IMR-90 (cell line): ENCODE results near the gene MMEL1. TPM values are rescaled to one million over a fixed set of nuclear protein-coding genes. Genes with fewer than 3 reads are reported as not detected.

Experiments
- ATAC-seq: fragments of 200-7000 bp; cut with Tn5 transposase; 2 replicates; pipeline ENCODE4 v1.9.1; 2020; ENCODE audit warnings: low read depth, mild to moderate bottlenecking, moderate library complexity
- BruUV-seq: library from RNA; stranded (reverse); fragments of 400-500 nt; replicated peaks from 2 replicates; lab custom pipeline; 2021; lab: Mats Ljungman, UMichigan
- CTCF ChIA-PET: fragments of 300-600 bp; formaldehyde crosslinking; extraction: SDS; loops from one replicate; lab custom pipeline; 2021; ENCODE audit warnings: antibody characterized with exemption; lab: Yijun Ruan, JAX
- POLR2A ChIA-PET: fragments of 300-600 bp; sonication (Branson Sonifier 250); formaldehyde crosslinking; loops from one replicate; lab custom pipeline; 2022; ENCODE audit warnings: antibody characterized with exemption; ENCODE audit not compliant: unreplicated experiment; lab: Charles Lee
- DNase-seq: peaks from one replicate; pipeline ENCODE4 v3.0.0; 2013
- H2AFZ ChIP-seq: replicated peaks from 2 replicates; pipeline ENCODE3; 2013; ENCODE audit warnings: low read length, mild to moderate bottlenecking; ENCODE audit not compliant: poor library complexity
- H2AK5ac ChIP-seq: 2 replicates; pipeline ENCODE4 v1.6.1; 2013; ENCODE audit warnings: low read depth, low read length, inconsistent platforms
- H2AK9ac ChIP-seq: replicated peaks from 2 replicates; pipeline ENCODE3; 2013; ENCODE audit warnings: mild to moderate bottlenecking, low read depth, low read length, moderate library complexity; ENCODE audit not compliant: poor library complexity
- H2BK120ac ChIP-seq: 2 replicates; pipeline ENCODE4 v1.6.1; 2013; ENCODE audit warnings: low read depth, low read length, inconsistent platforms
- H2BK15ac ChIP-seq: 3 replicates; pipeline ENCODE4 v1.6.1; 2013; ENCODE audit warnings: low read depth, low read length, inconsistent platforms
- H2BK20ac ChIP-seq: 2 replicates; pipeline ENCODE4 v1.6.1; 2013; ENCODE audit warnings: low read depth, mild to moderate bottlenecking, inconsistent platforms, low read length, moderate library complexity
- H2BK5ac ChIP-seq: 2 replicates; pipeline ENCODE4 v1.6.1; 2013; ENCODE audit warnings: mild to moderate bottlenecking, low read depth, low read length, inconsistent platforms; ENCODE audit not compliant: poor library complexity, severe bottlenecking
- H3K14ac ChIP-seq: replicated peaks from 2 replicates; pipeline ENCODE4 v1.6.1; 2013; ENCODE audit warnings: low read depth, low read length, inconsistent platforms
- H3K18ac ChIP-seq: 2 replicates; pipeline ENCODE4 v1.6.1; 2013; ENCODE audit warnings: low read depth, low read length, control low read depth
- H3K23ac ChIP-seq: 2 replicates; pipeline ENCODE4 v1.6.1; 2013; ENCODE audit warnings: low read depth, low read length, inconsistent platforms
- H3K27ac ChIP-seq: 2 replicates; pipeline ENCODE4 v1.5.1; 2013; ENCODE audit warnings: mild to moderate bottlenecking, control low read depth, low read length; ENCODE audit not compliant: insufficient read depth
- H3K27me3 ChIP-seq: 2 replicates; pipeline ENCODE4 v1.6.1; 2013; ENCODE audit warnings: low read length; ENCODE audit not compliant: control insufficient read depth, insufficient read depth
- H3K36me3 ChIP-seq: 2 replicates; pipeline ENCODE4 v1.6.1; 2013; ENCODE audit warnings: low read length, mixed read lengths; ENCODE audit not compliant: control insufficient read depth, insufficient read depth
- H3K4ac ChIP-seq: 2 replicates; pipeline ENCODE4 v1.6.1; 2013; ENCODE audit warnings: low read depth, low read length, inconsistent platforms
- H3K4me1 ChIP-seq: 2 replicates; pipeline ENCODE4 v1.6.1; 2013; ENCODE audit warnings: low read length, mixed read lengths; ENCODE audit not compliant: control insufficient read depth, insufficient read depth
- H3K4me2 ChIP-seq: 2 replicates; pipeline ENCODE4 v1.6.1; 2013; ENCODE audit warnings: low read depth, mild to moderate bottlenecking, control low read depth, low read length, moderate library complexity
- H3K4me3 ChIP-seq: 2 replicates; pipeline ENCODE4 v1.5.1; 2013; ENCODE audit warnings: low read depth, mild to moderate bottlenecking, control low read depth, low read length, moderate library complexity; ENCODE audit not compliant: insufficient read depth
- H3K56ac ChIP-seq: 2 replicates; pipeline ENCODE4 v1.6.1; 2013; ENCODE audit warnings: low read length, inconsistent platforms; ENCODE audit not compliant: insufficient read depth; ENCODE audit errors: extremely low read depth
- H3K79me1 ChIP-seq, 2 experiments: 2 replicates each; pipeline ENCODE4 v1.6.1; 2013; ENCODE audit warnings: low read length in 2 of 2, inconsistent platforms in 1 of 2, low read depth in 1 of 2
- H3K9ac ChIP-seq: 2 replicates; pipeline ENCODE4 v1.6.1; 2013; ENCODE audit warnings: low read depth, low read length, control low read depth
- H3K9me1 ChIP-seq: 2 replicates; pipeline ENCODE4 v1.6.1; 2013; ENCODE audit warnings: low read length, inconsistent platforms; ENCODE audit not compliant: insufficient read depth
- H3K9me3 ChIP-seq: 2 replicates; pipeline ENCODE4 v1.6.1; 2013; ENCODE audit warnings: low read length; ENCODE audit not compliant: control insufficient read depth, insufficient read depth
- H4K20me1 ChIP-seq: 2 replicates; pipeline ENCODE4 v1.6.1; 2013; ENCODE audit warnings: low read length, inconsistent platforms; ENCODE audit not compliant: insufficient read depth
- H4K5ac ChIP-seq: 2 replicates; pipeline ENCODE4 v1.6.1; 2013; ENCODE audit warnings: mild to moderate bottlenecking, low read depth, low read length, control low read depth
- H4K8ac ChIP-seq, 2 experiments: 2 replicates each; pipeline ENCODE4 v1.6.1; 2013; ENCODE audit warnings: low read depth in 2 of 2, low read length in 2 of 2, control low read depth in 1 of 2, inconsistent platforms in 1 of 2
- H4K91ac ChIP-seq: 2 replicates; pipeline ENCODE4 v1.6.1; 2013; ENCODE audit warnings: low read depth, low read length, inconsistent platforms; ENCODE audit not compliant: insufficient read depth
- CEBPB ChIP-seq: IDR thresholded peaks from 2 replicates; pipeline ENCODE4 v1.6.1; 2012; ENCODE audit warnings: low read depth, low read length, improper control_type of control experiment
- CHD1 ChIP-seq: IDR thresholded peaks from 2 replicates; pipeline ENCODE4 v1.6.1; 2012; ENCODE audit warnings: low read depth, low read length, improper control_type of control experiment
- FOS ChIP-seq: fragments of 150-350 bp; IDR thresholded peaks from 2 replicates; pipeline ENCODE4 v1.6.1; 2016; ENCODE audit warnings: low read depth, low read length
- MAFK ChIP-seq: IDR thresholded peaks from 2 replicates; pipeline ENCODE4 v1.6.1; 2012; ENCODE audit warnings: low read depth, low read length, improper control_type of control experiment
- MAZ ChIP-seq: IDR thresholded peaks from 2 replicates; pipeline ENCODE4 v1.6.1; 2012; ENCODE audit warnings: low read depth, mild to moderate bottlenecking, low read length, improper control_type of control experiment, moderate library complexity, borderline replicate concordance
- MXI1 ChIP-seq: IDR thresholded peaks from 2 replicates; pipeline ENCODE4 v1.6.1; 2012; ENCODE audit warnings: low read depth, mild to moderate bottlenecking, low read length, moderate library complexity, borderline replicate concordance
- NFE2L2 ChIP-seq: fragments of 150-350 bp; IDR thresholded peaks from 2 replicates; pipeline ENCODE4 v1.6.1; 2016; ENCODE audit warnings: low read depth, mild to moderate bottlenecking, low read length
- POLR2A ChIP-seq: IDR thresholded peaks from 2 replicates; pipeline ENCODE4 v1.6.1; 2012; ENCODE audit warnings: mild to moderate bottlenecking, low read depth, low read length
- RAD21 ChIP-seq: IDR thresholded peaks from 2 replicates; pipeline ENCODE4 v1.6.1; 2012; ENCODE audit warnings: low read length, improper control_type of control experiment
- RCOR1 ChIP-seq: IDR thresholded peaks from 2 replicates; pipeline ENCODE4 v1.6.1; 2012; ENCODE audit warnings: mild to moderate bottlenecking, low read length, improper control_type of control experiment; ENCODE audit not compliant: insufficient replicate concordance
- RFX5 ChIP-seq: IDR thresholded peaks from 2 replicates; pipeline ENCODE4 v1.8.0; 2012; ENCODE audit warnings: low read depth, mild to moderate bottlenecking, low read length, moderate library complexity
- SMC3 ChIP-seq: fragments of 150-350 bp; IDR thresholded peaks from 2 replicates; pipeline ENCODE4 v1.6.1; 2016; ENCODE audit warnings: low read depth, mild to moderate bottlenecking, antibody characterized with exemption, low read length, moderate library complexity
- WGBS, 2 experiments: methylation state at CpG; one replicate each; pipeline versions ENCODE4 v1.1.5 to v1.1.7; 2013; ENCODE audit warnings: missing lambda C conversion rate in 2 of 2; ENCODE audit not compliant: insufficient read length in 1 of 2; ENCODE audit errors: extremely low coverage in 2 of 2; 5-methylcytosine and 5-hydroxymethylcytosine counted together
- dilution Hi-C: fragments of 300-500 bp; cut with HindIII; formaldehyde crosslinking; loops from one replicate; pipeline ENCODE4 v1.14.3; 2018; ENCODE audit warnings: low sequenced_read_pairs; ENCODE audit not compliant: unreplicated experiment
- in situ Hi-C: fragments of 300-500 bp; cut with MboI; formaldehyde crosslinking; loops from 3 replicates; pipeline ENCODE4 v1.14.3; 2019; ENCODE audit warnings: low sequenced_read_pairs, inconsistent platforms, mixed read lengths
- intact Hi-C: fragments of 100-400 bp; cut with micrococcal nuclease; formaldehyde crosslinking; loops from 2 replicates; pipeline ENCODE4 v1.10.0; 2022
- polyA plus RNA-seq, 3 experiments: library from polyadenylated mRNA; depleted of rRNA; stranded (reverse); fragments of >200 nt; gene quantifications; 2 replicates each; pipeline ENCODE4 v1.2.3, GENCODE V29; 2012; ENCODE audit warnings: low replicate concordance in 1 of 3
- total RNA-seq: library from RNA; depleted of rRNA; stranded (reverse); fragments of >200 nt; gene quantifications from 2 replicates; pipeline ENCODE4 v1.2.3, GENCODE V29; 2012
- TF ChIP-seq, protein P1 (sequence below): conservative IDR thresholded peaks from 2 replicates; pipeline ENCODE4 v1.5.1; 2012; ENCODE audit warnings: mild to moderate bottlenecking, low read depth, low read length, improper control_type of control experiment
- TF ChIP-seq, protein P2 (sequence below): fragments of 150-350 bp; IDR thresholded peaks from 2 replicates; pipeline ENCODE4 v1.6.1; 2017; ENCODE audit warnings: mild to moderate bottlenecking, antibody characterized with exemption, low read length, low read depth
- TF ChIP-seq, protein P3 (sequence below): fragments of 150-350 bp; IDR thresholded peaks from 2 replicates; pipeline ENCODE4 v1.6.1; 2016; ENCODE audit warnings: low read depth, mild to moderate bottlenecking, low read length, moderate library complexity, borderline replicate concordance

Gene MMEL1
- total and polyA plus RNA-seq, 2 of the 4 experiments (the other 2 are of a cell fraction) = under 0.01 to 0.12 TPM

DNA sequence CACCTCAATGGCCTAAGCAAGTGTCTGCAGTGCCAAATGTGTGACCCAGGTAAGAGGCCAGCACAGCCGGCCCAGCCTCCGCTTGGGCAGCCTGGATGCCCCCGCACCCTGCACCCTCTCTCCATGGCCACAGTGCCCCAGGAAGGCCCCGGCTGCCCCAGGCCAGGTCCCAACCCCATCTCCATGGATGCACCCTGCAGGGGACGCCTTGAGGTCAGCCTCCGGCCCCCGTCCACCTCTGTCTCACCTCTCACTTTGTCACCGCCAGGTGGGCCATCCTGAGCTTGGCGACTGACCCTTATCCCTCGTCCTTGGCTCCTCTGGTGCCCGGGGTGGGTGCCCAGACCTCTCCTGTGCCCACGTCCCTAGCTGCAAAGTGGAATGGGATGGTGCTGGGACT lies 74.4 kb downstream of the MMEL1 start:
- H3K4me3 ChIP-seq = no peak overlapping the region
- no peak overlapping the region for H3K56ac ChIP-seq
- H3K9me1 ChIP-seq = no peaks in the 10 kb centered on the region
- no peak overlapping the region for H2AK9ac ChIP-seq
- H3K14ac ChIP-seq = no peak overlapping the region
- no peak for TF ChIP-seq MAZ
- no peak for TF ChIP-seq SMC3
- no peak for TF ChIP-seq RAD21
- no peak for TF ChIP-seq CHD1
- no peak for TF ChIP-seq NFE2L2
- TF ChIP-seq, protein P1, sequence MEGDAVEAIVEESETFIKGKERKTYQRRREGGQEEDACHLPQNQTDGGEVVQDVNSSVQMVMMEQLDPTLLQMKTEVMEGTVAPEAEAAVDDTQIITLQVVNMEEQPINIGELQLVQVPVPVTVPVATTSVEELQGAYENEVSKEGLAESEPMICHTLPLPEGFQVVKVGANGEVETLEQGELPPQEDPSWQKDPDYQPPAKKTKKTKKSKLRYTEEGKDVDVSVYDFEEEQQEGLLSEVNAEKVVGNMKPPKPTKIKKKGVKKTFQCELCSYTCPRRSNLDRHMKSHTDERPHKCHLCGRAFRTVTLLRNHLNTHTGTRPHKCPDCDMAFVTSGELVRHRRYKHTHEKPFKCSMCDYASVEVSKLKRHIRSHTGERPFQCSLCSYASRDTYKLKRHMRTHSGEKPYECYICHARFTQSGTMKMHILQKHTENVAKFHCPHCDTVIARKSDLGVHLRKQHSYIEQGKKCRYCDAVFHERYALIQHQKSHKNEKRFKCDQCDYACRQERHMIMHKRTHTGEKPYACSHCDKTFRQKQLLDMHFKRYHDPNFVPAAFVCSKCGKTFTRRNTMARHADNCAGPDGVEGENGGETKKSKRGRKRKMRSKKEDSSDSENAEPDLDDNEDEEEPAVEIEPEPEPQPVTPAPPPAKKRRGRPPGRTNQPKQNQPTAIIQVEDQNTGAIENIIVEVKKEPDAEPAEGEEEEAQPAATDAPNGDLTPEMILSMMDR = no peak
- no peak for TF ChIP-seq RFX5
- no peak for TF ChIP-seq POLR2A
- no peak for TF ChIP-seq MXI1
- TF ChIP-seq RCOR1 = no peak
- no peak for TF ChIP-seq MAFK
- TF ChIP-seq, protein P2, sequence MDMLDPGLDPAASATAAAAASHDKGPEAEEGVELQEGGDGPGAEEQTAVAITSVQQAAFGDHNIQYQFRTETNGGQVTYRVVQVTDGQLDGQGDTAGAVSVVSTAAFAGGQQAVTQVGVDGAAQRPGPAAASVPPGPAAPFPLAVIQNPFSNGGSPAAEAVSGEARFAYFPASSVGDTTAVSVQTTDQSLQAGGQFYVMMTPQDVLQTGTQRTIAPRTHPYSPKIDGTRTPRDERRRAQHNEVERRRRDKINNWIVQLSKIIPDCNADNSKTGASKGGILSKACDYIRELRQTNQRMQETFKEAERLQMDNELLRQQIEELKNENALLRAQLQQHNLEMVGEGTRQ = no peak
- TF ChIP-seq CEBPB = no peak
- no peak for TF ChIP-seq FOS
- TF ChIP-seq, protein P3, sequence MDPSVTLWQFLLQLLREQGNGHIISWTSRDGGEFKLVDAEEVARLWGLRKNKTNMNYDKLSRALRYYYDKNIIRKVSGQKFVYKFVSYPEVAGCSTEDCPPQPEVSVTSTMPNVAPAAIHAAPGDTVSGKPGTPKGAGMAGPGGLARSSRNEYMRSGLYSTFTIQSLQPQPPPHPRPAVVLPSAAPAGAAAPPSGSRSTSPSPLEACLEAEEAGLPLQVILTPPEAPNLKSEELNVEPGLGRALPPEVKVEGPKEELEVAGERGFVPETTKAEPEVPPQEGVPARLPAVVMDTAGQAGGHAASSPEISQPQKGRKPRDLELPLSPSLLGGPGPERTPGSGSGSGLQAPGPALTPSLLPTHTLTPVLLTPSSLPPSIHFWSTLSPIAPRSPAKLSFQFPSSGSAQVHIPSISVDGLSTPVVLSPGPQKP = no peak
- H2BK20ac ChIP-seq = no peak overlapping the region
- no peak overlapping the region for H2AFZ ChIP-seq
- dilution Hi-C loops = no loop called here
- no peak for ATAC-seq
- H2BK5ac ChIP-seq = no peak overlapping the region
- no peak overlapping the region for H2AK5ac ChIP-seq
- CTCF ChIA-PET = no interaction called here
- H4K20me1 ChIP-seq = no peaks in the 10 kb centered on the region
- 88% methylated on average over 4 of the region's 12 CpGs; no CpG with 5 or more reads in 1 of the 2 experiments for WGBS, 2 experiments
- H3K79me1 ChIP-seq = no peaks in the 10 kb centered on the region
- no peaks in the 10 kb centered on the region for H3K9me3 ChIP-seq
- no peak overlapping the region for H3K4ac ChIP-seq
- no peak overlapping the region for H2BK120ac ChIP-seq
- no peak overlapping the region for H3K4me2 ChIP-seq
- no TSS peak for BruUV-seq
- no peak overlapping the region for H3K27ac ChIP-seq
- H3K36me3 ChIP-seq = no peaks in the 10 kb centered on the region
- H3K27me3 ChIP-seq = peaks cover 2% of the 10 kb centered on the region; the same call in 1 of the 2 replicates
- no peak overlapping the region for H3K18ac ChIP-seq
- intact Hi-C loops = no loop called here
- H2BK15ac ChIP-seq = no peak overlapping the region
- H3K23ac ChIP-seq = no peak overlapping the region
- in situ Hi-C loops = no loop called here
- DNase-seq = no peak
- H3K9ac ChIP-seq = no peak overlapping the region
- no peak overlapping the region for H4K91ac ChIP-seq
- POLR2A ChIA-PET = no interaction called here
- H4K5ac ChIP-seq = no peak overlapping the region
- no peaks in the 10 kb centered on the region for H3K4me1 ChIP-seq
- H4K8ac ChIP-seq = no peak overlapping the region
